Lung (tissue), 12 donors: ENCODE data around the gene PDIK1L. TPM values are rescaled to one million over a fixed set of nuclear protein-coding genes. Genes with fewer than 3 reads are reported as not detected.

ENCODE experiments used
- ATAC-seq: fragments of 200-7000 bp; cut with Tn5 transposase; one replicate; pipeline ENCODE4 v1.9.1; 2020; ENCODE audit warnings: moderate number of reproducible peaks; ENCODE audit not compliant: insufficient read depth, low FRiP score
- DNase-seq, 3 donors: peaks; one replicate each; pipeline ENCODE4 v3.0.0-alpha.2; 2013 to 2017
- H3K27ac ChIP-seq, 2 donors: one replicate each; pipeline ENCODE4 v1.5.1; 2013; ENCODE audit warnings: mild to moderate bottlenecking in 2 of 2, moderate library complexity in 2 of 2, control low read depth in 1 of 2, inconsistent platforms in 1 of 2, low read depth in 1 of 2, low read length in 1 of 2
- H3K27me3 ChIP-seq, 3 donors: one replicate each; pipeline ENCODE4 v1.5.1; 2013; ENCODE audit warnings: low read length in 2 of 3; ENCODE audit not compliant: control insufficient read depth in 3 of 3, insufficient read depth in 3 of 3
- H3K36me3 ChIP-seq, 4 donors: one replicate each; pipeline ENCODE4 v1.5.1; 2013; ENCODE audit warnings: low read length in 4 of 4, mild to moderate bottlenecking in 1 of 4, moderate library complexity in 1 of 4; ENCODE audit not compliant: control insufficient read depth in 4 of 4, insufficient read depth in 4 of 4
- H3K4me1 ChIP-seq, 5 donors: one replicate each; pipeline ENCODE4 v1.5.1; 2013; ENCODE audit warnings: low read length in 5 of 5, mild to moderate bottlenecking in 2 of 5, moderate library complexity in 1 of 5; ENCODE audit not compliant: control insufficient read depth in 5 of 5, insufficient read depth in 5 of 5
- H3K4me3 ChIP-seq: one replicate; pipeline ENCODE4 v1.5.1; 2013; ENCODE audit warnings: mild to moderate bottlenecking, control low read depth, moderate library complexity
- H3K9ac ChIP-seq, 2 donors: one replicate each; pipeline ENCODE4 v1.5.1; 2013; ENCODE audit warnings: low read length in 2 of 2, control low read depth in 1 of 2; ENCODE audit not compliant: insufficient read depth in 1 of 2
- H3K9me3 ChIP-seq, 4 donors: one replicate each; pipeline ENCODE4 v1.5.1; 2013; ENCODE audit warnings: low read length in 3 of 4, mild to moderate bottlenecking in 1 of 4, moderate library complexity in 1 of 4; ENCODE audit not compliant: control insufficient read depth in 4 of 4, insufficient read depth in 3 of 4
- WGBS, 2 donors: extraction: QIAGEN DNeasy Blood & Tissue Kit; methylation state at CpG; one replicate each; pipeline ENCODE4 v1.1.7; 2013; 5-methylcytosine and 5-hydroxymethylcytosine counted together
- polyA plus RNA-seq, 2 donors: library from polyadenylated mRNA; stranded (reverse); fragments of 200-250 nt; gene quantifications; one replicate each; pipeline ENCODE4 v1.2.1, GENCODE V29; 2013
- total RNA-seq, 2 donors: library from RNA; depleted of rRNA in 1 of 2; stranded (reverse); fragments of >200 nt in 1 of 2; gene quantifications; one replicate each; pipeline ENCODE4 v1.2.1, GENCODE V29; 2014 to 2021
- TF ChIP-seq, protein P1 (sequence below): IDR thresholded peaks from 2 replicates; pipeline ENCODE4 v1.5.1; 2012; ENCODE audit warnings: mild to moderate bottlenecking; ENCODE audit errors: control extremely low read depth, extremely low read depth
- donor health status: control.
- donor health status: control.
- donor health status: Bipolar disorder and iron deficiency.
- donor health status: healthy.
- donor health status: DM: yes; HTN: yes; CAD: no.

PDIK1L gene
- total and polyA plus RNA-seq, 4 donors, result 2.9 to 15.4 (median 6.3) TPM

DNA sequence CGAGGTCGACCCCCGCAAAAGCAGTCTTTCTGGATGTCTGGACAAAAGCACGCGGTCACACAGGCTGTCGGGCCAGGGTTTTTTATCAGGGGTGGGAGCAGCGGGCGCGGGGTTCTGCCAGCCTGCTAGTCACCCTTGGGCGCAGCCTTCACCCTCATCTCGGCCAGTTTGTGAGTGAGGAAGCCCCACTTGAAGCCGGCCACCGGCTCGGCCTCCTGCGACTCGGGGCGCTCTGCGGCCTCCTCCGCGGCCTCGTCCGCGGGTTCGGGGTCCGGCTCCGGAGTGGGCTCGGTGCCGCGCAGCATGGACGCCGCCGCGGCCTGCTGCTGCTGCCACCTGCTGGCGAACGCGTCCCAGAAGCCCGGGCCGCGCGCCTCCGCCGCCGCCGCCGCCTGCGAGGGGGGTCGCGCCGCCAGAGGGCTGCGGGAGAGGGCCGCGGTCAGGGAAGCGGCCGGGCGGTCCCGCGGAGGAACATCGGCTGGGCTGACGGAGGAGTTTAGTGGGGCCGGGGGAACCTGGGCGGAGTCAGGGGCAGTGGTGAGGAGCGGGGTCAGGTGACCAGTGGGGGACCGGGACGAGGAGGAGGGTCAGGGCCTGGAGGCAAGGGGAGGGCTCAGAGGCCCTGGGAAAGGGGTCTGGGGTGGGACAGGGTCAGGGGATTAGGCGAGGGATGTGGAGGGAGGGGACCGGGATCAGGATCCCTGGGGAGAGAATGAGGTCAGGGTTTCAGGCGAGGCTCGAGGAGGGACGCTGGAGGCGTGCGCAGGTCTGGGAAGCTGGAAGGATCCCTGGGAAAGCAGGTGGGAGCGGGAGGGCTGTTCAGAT is 52.6 kb downstream of the PDIK1L start:
- no peak overlapping the region for H3K4me3 ChIP-seq
- no peak overlapping the region for H3K9ac ChIP-seq
- TF ChIP-seq, protein P1, sequence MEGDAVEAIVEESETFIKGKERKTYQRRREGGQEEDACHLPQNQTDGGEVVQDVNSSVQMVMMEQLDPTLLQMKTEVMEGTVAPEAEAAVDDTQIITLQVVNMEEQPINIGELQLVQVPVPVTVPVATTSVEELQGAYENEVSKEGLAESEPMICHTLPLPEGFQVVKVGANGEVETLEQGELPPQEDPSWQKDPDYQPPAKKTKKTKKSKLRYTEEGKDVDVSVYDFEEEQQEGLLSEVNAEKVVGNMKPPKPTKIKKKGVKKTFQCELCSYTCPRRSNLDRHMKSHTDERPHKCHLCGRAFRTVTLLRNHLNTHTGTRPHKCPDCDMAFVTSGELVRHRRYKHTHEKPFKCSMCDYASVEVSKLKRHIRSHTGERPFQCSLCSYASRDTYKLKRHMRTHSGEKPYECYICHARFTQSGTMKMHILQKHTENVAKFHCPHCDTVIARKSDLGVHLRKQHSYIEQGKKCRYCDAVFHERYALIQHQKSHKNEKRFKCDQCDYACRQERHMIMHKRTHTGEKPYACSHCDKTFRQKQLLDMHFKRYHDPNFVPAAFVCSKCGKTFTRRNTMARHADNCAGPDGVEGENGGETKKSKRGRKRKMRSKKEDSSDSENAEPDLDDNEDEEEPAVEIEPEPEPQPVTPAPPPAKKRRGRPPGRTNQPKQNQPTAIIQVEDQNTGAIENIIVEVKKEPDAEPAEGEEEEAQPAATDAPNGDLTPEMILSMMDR, result peak; percentile 50
- no peaks in the 10 kb centered on the region for H3K9me3 ChIP-seq
- H3K27ac ChIP-seq, result peak overlapping the region in 1 of 2 donors; percentile 82
- H3K36me3 ChIP-seq, result no peaks in the 10 kb centered on the region
- 13 to 16% methylated on average over 64 to 72 of the region's 72 CpGs for WGBS, 2 donors
- ATAC-seq (peak; percentile 42), DNase-seq (peak; percentile 50 to 69 (median 55))
- H3K4me1 ChIP-seq, result peaks cover 0 to 30% (median 5%) of the 10 kb centered on the region in 5 donors
- no peaks in the 10 kb centered on the region for H3K27me3 ChIP-seq

DNA sequence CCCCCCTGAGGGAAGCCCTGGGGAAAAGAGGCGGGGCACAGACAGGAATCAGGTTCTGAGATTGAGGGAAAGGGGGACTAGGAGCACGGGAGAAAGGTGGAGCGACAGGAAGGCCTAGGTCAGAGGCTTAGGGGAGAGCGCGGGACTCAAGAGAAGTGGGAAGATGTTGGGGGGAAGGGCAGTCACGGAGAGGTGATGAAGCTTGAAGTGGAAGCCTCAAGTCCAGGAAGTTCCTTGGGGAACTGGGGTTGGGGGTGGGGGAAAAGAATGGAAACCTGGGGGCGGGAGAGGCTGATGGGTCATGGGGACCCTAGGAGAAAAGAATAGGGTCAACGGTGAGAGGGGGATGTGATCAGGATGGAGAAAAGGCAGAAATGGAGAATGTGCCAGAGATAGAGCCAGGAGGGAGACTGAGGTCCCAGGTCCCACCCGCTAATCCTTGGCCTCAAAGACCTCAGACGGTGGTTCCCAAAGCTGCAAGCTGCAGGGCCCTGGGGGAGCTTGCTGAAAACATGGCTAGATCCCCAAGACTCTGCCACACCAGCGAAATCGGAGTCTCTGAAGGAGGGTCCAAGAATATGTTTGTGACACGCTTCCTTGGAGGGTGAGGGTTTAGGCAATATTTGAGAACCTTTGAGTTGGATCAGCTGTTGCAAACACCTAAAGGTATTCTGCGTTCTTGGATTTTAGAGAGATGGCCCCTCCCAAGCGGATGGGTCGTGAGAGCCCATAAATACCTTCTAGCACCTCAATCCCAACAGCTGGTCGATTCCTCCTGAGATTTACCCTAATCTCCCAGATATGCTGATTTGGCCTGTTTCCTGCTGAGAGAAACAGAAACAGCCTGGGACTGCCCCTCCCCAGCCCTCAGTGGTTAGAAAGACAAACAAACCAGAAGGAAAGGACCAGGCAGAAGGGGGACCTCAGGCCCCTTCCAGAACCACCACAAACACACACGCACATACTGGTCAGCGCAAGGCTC is 53.5 kb downstream of the PDIK1L start:
- Histone ChIP-seq H3K27me3 (no peaks in the 10 kb centered on the region), H3K36me3 (no peaks in the 10 kb centered on the region), H3K4me1 (peaks cover 0 to 26% (median 5%) of the 10 kb centered on the region in 5 donors), H3K27ac (no peak overlapping the region), H3K4me3 (no peak overlapping the region), H3K9ac (no peak overlapping the region), H3K9me3 (no peaks in the 10 kb centered on the region)
- peak in 2 of 3 donors; percentile 52 to 55 for DNase-seq
- TF ChIP-seq, protein P1, result no peak
- no peak for ATAC-seq
- WGBS, 2 donors, result 64 to 67% methylated on average over 19 of the region's 19 CpGs

DNA sequence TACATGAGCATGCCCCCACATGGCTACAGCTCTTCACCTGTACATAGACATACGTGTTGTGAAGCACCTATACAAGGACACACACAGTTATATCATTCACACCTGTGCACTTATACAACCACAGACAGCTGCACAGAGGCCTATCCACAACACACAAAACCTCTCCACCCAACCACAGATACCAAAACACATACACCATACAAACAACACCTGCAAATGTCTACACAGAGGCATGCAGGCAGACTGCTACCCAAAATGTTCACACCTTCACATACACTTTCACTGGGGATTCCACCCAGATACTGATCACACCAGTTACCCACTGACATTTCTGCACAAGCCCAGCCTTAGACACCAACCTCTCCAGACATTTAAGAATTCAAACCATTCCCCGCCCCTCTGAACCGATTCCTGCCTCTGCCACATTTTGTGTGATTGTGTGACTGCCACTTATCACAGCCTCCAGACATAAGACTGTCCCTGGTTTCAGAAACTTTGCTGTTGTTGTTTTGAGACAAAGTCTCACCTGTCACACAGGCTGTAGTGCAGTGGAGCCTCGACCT is 55.2 kb downstream of the PDIK1L start:
- no peak overlapping the region for H3K4me3 ChIP-seq
- no peaks in the 10 kb centered on the region for H3K27me3 ChIP-seq
- no peak for ATAC-seq
- 79 to 87% methylated on average over 4 of the region's 4 CpGs for WGBS, 2 donors
- no peaks in the 10 kb centered on the region for H3K9me3 ChIP-seq
- peaks cover 0 to 24% (median 5%) of the 10 kb centered on the region in 5 donors for H3K4me1 ChIP-seq
- TF ChIP-seq, protein P1, result no peak
- peaks cover 0 to 3% (median 0%) of the 10 kb centered on the region in 4 donors for H3K36me3 ChIP-seq
- DNase-seq, result no peak
- H3K27ac ChIP-seq, result no peak overlapping the region
- H3K9ac ChIP-seq, result no peak overlapping the region
